Activated CD8-positive, alpha-beta memory T cell treated with anti-CD3 and anti-CD28 coated beads for 48 hours (primary cell): ENCODE results near the gene LAMA1.
"Not testable (repeated sequence)": the region's sequence is repeated elsewhere in the genome, so short reads cannot be mapped to it uniquely, and the experiment has no call there.

Experiments used
- DNase-seq, 3 experiments: peaks; one replicate each; pipeline ENCODE4 v3.0.0-alpha.2; 2020; ENCODE audit warnings: low read depth in 2 of 3, low spot score in 2 of 3

LAMA1 gene

GRCh38 chr18:6951336-6952090 lies 166.1 kb downstream of the LAMA1 start:
- no peak for DNase-seq

- DNase-seq: no peak
Observed at GRCh38 chr18:6950641-6951040, 167.0 kb downstream of the LAMA1 start.

DNA sequence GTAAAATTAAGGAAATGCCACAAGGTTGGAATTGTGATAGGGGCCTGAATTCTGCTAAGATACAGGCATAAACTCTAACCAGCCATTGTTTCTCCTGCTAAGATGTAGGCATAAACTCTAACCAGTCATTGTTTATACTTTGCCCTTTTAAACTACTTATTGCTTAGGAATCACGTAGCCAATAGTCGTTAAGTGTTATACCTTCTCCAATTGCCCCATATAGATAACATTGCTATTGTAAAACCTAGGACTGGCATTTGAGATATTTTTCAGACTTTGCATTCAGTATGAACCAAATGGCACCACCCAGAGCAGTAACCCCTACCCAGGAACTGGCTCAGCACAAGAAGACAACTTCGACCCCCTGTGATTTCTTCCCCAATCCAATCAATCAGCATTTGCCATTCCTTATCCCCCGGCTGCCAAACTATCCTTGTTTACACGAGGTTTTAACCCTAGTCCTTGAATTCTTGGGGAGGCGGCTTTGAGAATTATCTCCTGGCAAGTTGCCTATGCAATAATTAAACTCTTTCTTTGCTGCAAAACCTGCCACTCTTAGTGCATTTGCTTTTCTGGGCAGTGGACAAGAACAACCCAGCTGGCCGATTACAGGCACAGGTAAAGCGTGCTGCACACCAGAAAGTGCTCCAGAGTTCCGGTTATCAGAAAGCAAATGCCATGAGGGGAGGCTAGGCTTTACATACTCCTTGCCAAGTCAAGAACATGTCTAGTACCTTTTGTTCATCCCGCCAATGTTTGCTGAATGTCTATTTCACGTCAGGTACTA lies 167.6 kb downstream of the LAMA1 start:
- DNase-seq: no peak

DNA sequence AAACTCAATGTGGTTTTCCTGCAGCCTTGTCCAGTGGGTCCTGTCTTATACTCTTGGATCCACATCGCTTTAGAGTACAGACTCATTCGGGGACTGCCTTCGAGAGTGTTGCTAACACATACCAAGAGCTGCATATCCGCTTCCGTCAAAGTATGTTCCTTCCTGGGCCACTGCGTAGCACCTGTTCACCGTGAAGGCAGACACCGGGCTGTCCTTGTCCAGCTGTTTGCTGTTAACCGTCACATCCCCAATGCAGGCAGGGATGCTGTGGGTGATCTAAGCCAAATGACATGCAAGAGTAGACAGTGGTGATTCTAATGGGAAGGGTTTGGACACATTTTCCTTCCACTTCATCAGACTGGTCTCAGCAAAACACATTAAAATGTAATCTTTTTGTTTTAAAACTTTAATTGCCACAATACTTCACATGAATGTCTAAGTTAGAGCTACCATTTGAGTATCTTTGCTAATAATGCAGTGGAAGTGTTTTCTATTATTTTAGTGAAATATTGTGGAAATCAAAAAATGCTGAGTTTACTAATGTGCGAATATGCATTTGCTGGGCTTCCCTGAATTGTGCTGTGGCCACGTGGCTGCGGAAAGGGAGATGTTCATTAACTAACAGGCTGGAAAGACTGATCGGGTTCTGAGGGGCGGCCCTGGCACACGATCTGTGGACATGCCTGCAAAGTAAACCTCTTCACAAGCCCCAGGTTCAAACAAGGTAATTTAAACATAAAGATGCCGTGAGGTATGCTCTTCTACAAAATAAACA lies 169.1 kb downstream of the LAMA1 start:
- no peak for DNase-seq

- DNase-seq: no peak
Observed at GRCh38 chr18:6947338-6948030, 170.1 kb downstream of the LAMA1 start.

DNA sequence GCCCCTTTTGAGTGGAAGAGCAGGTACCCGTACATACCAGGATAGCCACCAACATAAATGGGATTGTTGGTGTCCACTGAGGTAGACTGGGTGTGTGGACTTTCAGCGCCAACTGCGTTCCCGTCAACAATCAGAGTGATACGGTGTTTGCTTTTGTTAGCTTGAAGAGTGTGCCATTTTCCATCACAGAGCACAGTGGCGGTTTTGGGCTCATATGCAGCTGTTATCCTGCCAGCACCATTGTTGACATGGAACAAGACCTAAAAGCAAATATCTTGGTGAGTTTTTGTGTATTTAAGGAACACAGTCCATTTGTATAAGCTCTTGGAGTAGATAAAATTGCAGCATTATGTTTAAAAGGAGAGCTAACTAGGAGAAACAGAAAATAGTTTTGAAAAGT lies 174.5 kb downstream of the LAMA1 start:
- no peak for DNase-seq

DNA sequence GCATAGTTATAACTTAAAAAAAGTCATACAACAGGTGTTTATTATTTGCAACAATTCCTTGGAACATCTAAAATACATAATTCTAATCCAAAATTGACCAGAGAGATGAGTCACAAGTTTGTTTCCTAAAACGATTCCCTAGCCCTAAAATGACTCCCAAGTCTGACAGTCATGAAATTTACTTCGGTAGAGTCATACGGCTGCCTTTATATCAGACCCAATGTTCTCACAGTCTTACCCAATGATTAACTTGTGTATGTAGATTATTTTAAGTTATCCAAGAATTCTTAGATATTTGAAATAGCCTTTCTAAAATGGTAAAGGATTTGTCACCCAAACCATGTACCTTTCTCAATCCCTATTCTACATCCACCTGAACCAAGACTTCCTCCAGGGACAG lies 174.9 kb downstream of the LAMA1 start:
- no peak for DNase-seq

GRCh38 chr18:6941996-6942395 lies 175.6 kb downstream of the LAMA1 start:
- no peak for DNase-seq

DNA sequence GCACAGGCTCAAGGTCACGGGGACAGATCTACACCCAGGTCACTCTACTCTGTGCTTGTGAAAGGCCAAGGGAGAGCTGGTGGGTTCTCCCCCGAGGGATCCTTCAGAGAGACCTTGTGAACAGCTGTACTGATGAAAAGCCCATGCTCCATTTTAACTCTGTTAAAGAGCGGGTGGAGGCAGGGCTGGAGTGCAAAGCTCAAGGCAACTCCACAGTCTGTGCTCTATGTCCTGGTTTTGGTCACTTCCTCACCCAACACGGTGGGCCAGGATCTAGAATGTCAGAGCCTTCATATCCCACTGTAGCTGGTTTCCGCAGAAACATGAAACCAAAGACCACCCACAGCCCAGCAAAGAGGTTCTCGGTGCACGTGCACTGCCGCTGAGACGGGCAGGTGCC lies 177.1 kb downstream of the LAMA1 start:
- DNase-seq: no peak

GRCh38 chr18:6939972-6940371 lies 177.6 kb downstream of the LAMA1 start:
- DNase-seq: no peak

GRCh38 chr18:6938403-6938802 lies 179.2 kb downstream of the LAMA1 start:
- DNase-seq: not testable (repeated sequence)

- no peak for DNase-seq
Observed at GRCh38 chr18:6938003-6938402, 179.6 kb downstream of the LAMA1 start.

DNA sequence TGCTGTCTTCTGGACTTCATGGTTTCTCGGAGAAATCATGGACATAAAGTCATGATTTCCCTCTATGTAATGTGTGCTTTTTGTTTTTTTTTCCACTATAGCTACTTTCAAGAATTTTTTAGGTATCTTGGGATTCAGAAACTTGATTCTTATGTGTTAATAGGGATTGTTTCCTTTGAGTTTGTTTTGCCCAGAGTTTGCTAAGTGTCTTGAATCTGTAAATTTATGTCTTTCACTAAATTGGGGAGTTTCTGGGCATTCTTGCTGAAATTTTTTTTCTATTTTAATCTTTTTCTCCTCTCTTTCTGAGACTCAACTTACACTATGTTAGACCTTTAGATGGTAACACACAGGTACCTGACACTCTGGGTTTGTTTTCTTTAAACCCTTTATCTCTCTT lies 182.7 kb downstream of the LAMA1 start:
- DNase-seq: no peak

DNA sequence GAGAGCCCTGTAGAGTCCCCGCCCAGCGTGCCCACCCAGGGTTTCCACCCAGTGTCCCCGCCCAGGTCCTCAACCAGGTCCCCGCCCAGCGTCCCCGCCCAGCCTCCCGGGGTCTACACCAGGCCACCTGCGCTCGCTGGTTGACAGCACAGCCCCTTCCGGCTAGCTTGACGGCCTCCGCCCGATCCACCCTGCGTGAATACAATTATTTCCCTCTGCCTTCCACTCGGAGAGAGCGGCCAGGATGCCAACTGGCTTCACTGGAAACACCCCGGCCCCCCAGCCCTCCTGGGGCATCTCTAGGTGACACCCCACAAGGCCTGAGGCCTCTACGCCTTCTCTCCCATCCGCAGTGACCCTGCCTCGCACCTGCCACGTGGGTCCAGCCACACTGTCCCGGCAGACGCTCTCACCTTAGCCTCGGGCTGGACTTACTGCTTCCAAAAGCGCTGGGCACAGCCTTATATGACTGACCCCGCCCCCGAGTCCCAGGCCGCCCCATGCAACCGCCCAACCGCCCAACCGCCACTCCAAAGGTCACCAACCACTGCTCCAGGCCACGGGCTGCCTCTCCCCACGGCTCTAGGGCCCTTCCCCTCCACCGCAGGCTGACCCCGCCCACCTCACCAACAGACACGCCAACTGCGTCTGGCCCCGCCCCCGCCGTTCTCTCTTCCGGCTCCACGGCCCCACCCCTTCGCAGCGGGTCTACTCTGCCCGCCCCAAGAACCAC lies 188.1 kb downstream of the LAMA1 start:
- DNase-seq: no peak

- no peak for DNase-seq
Observed at GRCh38 chr18:6928359-6928758, 189.2 kb downstream of the LAMA1 start.

GRCh38 chr18:6927153-6927552 lies 190.4 kb downstream of the LAMA1 start:
- DNase-seq: no peak

DNA sequence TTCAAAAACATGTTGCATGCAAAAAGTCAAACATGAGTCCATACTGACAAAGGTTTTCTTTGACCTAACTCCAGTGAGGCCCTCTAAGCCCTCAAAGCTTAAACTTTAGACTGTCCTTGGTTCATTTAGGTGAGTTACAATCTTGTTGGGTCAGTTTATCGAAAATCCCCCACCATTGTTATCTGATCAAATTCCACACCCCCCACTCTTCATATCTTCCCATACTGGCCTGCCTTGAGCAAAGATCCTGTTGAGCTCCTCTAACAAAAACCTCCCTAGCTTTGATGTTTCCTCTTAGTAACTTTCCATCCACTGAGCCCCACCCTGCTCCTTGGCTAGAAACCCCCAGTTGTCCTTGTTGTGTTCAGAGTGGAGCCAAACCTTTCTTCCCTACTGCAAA lies 194.4 kb downstream of the LAMA1 start:
- DNase-seq: no peak

DNA sequence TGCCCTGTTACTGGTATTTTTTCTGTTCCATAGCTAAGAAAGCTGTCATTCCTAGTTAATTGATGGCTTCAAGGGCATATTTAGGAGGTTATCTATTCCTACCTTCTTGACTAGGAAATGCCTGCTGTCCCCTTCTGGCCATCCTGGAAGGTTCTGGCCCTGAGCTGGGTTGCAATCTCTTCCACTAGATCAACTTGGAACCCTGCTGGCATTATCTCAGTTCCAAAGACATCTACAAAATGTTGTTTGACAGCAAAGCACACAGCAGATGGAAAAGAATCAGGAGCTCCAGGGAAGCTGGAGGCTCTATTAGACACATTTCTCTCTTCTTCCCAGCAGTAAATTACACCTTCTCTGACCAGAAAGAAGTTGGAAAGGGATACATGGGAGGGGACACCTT lies 196.0 kb downstream of the LAMA1 start:
- no peak for DNase-seq

- no peak for DNase-seq
Observed at GRCh38 chr18:6920099-6920955, 197.3 kb downstream of the LAMA1 start.

GRCh38 chr18:6917072-6917471 lies 200.5 kb downstream of the LAMA1 start:
- DNase-seq: no peak
